Osteocyte (in vitro differentiated cells): ENCODE measurements around the gene CALM1. TPM values are rescaled to one million over a fixed set of nuclear protein-coding genes. Genes with fewer than 3 reads are reported as not detected.

ENCODE experiments used
- DNase-seq: peaks from one replicate; pipeline ENCODE4 v3.0.0; 2021; ENCODE audit warnings: mixed read lengths; ENCODE audit not compliant: unreplicated experiment; ENCODE audit errors: extremely low spot score
- H3K27ac Mint-ChIP-seq: one replicate; pipeline ENCODE4 v1.8.0; 2021; ENCODE audit warnings: mild to moderate bottlenecking, mixed read lengths; ENCODE audit not compliant: unreplicated experiment
- H3K27me3 Mint-ChIP-seq: one replicate; pipeline ENCODE4 v1.8.0; 2021; ENCODE audit warnings: mixed read lengths; ENCODE audit not compliant: unreplicated experiment
- H3K36me3 Mint-ChIP-seq: one replicate; pipeline ENCODE4 v1.8.0; 2021; ENCODE audit warnings: mixed read lengths; ENCODE audit not compliant: unreplicated experiment
- H3K4me1 Mint-ChIP-seq: one replicate; pipeline ENCODE4 v1.8.0; 2021; ENCODE audit warnings: mixed read lengths; ENCODE audit not compliant: unreplicated experiment
- H3K4me3 Mint-ChIP-seq: one replicate; pipeline ENCODE4 v1.8.0; 2021; ENCODE audit warnings: mild to moderate bottlenecking, moderate library complexity, mixed read lengths; ENCODE audit not compliant: unreplicated experiment
- H3K9me3 Mint-ChIP-seq: one replicate; pipeline ENCODE4 v1.8.0; 2021; ENCODE audit warnings: mixed read lengths; ENCODE audit not compliant: unreplicated experiment
- total RNA-seq: library from RNA; stranded (reverse); gene quantifications from 2 replicates; pipeline ENCODE4 v1.2.1, GENCODE V29; 2021
- TF ChIP-seq, protein P1 (sequence below): fragments of 200-600 bp; sonication (generic); IDR thresholded peaks from 2 replicates; pipeline ENCODE4 v1.5.0; 2021; ENCODE audit warnings: antibody characterized with exemption, mild to moderate bottlenecking, moderate library complexity

Gene CALM1
- total RNA-seq, 1 donor from 2014 or later: 199 TPM

DNA sequence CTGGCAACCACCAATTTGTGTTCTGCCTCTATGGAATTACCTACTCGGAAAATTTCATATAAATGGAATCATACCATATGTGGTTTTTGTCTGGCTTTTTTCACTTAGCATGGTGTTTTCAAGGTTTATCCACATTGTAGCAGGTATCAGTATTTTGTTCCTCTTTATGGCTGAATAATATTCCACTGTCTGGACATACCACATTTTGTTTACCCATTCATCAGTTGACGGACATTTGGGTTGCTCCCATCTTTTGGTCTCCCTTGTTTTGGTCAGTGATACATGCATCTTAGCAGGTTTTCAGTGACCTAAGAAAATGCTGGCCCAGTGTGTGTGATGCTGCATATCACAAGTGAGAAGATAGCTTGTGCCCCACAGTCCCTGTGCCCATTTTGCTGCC, 21.2 kb downstream of the CALM1 start:
- Mint-ChIP-seq H3K4me1 (peaks cover 10% of the 10 kb centered on the region), H3K27me3 (no peaks in the 10 kb centered on the region), H3K27ac (no peak overlapping the region), H3K4me3 (no peak overlapping the region), H3K9me3 (no peaks in the 10 kb centered on the region), H3K36me3 (no peaks in the 10 kb centered on the region)
- no peak for DNase-seq
- TF ChIP-seq, protein P1, sequence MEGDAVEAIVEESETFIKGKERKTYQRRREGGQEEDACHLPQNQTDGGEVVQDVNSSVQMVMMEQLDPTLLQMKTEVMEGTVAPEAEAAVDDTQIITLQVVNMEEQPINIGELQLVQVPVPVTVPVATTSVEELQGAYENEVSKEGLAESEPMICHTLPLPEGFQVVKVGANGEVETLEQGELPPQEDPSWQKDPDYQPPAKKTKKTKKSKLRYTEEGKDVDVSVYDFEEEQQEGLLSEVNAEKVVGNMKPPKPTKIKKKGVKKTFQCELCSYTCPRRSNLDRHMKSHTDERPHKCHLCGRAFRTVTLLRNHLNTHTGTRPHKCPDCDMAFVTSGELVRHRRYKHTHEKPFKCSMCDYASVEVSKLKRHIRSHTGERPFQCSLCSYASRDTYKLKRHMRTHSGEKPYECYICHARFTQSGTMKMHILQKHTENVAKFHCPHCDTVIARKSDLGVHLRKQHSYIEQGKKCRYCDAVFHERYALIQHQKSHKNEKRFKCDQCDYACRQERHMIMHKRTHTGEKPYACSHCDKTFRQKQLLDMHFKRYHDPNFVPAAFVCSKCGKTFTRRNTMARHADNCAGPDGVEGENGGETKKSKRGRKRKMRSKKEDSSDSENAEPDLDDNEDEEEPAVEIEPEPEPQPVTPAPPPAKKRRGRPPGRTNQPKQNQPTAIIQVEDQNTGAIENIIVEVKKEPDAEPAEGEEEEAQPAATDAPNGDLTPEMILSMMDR: no peak

DNA sequence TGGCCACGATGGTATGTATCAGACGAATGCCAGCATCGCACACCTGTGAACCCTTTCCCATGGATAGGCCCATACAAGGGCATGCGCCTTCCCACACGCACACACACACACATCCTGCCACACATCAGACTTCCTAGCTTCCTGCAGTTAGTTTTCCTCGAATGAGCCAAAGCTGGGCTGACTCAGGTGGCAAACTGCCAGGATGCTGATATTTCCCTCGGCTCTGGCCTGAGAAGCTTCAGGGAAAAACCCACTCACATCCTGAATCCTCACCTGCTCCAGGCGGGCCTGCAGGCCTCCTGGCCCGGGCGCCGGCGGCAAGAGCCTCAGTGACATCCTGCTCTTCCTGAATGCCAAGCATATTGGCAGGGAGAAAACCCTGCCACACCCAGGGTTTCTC, 22.4 kb downstream of the CALM1 start:
- no peak overlapping the region for H3K4me3 Mint-ChIP-seq
- no peaks in the 10 kb centered on the region for H3K36me3 Mint-ChIP-seq
- no peaks in the 10 kb centered on the region for H3K9me3 Mint-ChIP-seq
- no peak for DNase-seq
- no peaks in the 10 kb centered on the region for H3K27me3 Mint-ChIP-seq
- peaks cover 10% of the 10 kb centered on the region for H3K4me1 Mint-ChIP-seq
- TF ChIP-seq, protein P1: no peak
- H3K27ac Mint-ChIP-seq: no peak overlapping the region

DNA sequence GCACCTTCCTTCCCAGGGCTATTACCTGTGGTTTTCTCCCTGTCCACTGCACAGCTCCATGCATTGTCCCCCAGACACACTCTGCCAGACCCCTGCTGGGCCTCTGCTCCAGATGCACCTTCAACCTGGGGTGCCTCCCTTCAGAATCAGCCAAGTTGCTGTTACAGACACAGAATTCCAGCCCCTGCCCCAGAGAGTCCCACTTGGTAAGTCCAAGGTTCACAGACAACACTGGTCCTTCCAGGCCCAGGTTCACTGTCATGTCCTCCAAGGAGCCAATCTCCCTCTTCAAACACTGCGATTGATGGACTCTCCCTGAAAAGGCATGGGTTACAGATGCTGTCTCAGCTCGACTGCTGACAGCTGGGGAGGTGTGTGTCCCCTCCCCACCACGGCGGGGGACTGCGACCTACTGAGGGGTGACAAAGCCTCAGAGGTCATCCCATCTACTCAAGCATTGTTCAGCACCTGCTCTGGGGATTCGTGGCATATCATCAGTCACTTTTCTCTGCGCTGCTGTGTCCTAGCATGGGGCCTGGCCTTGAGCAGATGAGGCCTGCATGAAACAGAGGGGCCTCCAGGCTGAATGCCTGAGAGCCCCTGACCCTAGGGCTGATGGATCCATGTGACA, 24.3 kb downstream of the CALM1 start:
- H3K9me3 Mint-ChIP-seq: no peaks in the 10 kb centered on the region
- H3K4me3 Mint-ChIP-seq: no peak overlapping the region
- TF ChIP-seq, protein P1: no peak
- H3K36me3 Mint-ChIP-seq: no peaks in the 10 kb centered on the region
- no peak overlapping the region for H3K27ac Mint-ChIP-seq
- no peaks in the 10 kb centered on the region for H3K27me3 Mint-ChIP-seq
- peaks cover 10% of the 10 kb centered on the region for H3K4me1 Mint-ChIP-seq
- no peak for DNase-seq

GRCh38 chr14:90421632-90422020, 24.8 kb downstream of the CALM1 start:
- DNase-seq: no peak
- TF ChIP-seq, protein P1: no peak
- H3K36me3 Mint-ChIP-seq: no peaks in the 10 kb centered on the region
- no peaks in the 10 kb centered on the region for H3K9me3 Mint-ChIP-seq
- H3K27ac Mint-ChIP-seq: no peak overlapping the region
- no peaks in the 10 kb centered on the region for H3K27me3 Mint-ChIP-seq
- peaks cover 9% of the 10 kb centered on the region for H3K4me1 Mint-ChIP-seq
- H3K4me3 Mint-ChIP-seq: no peak overlapping the region

- no peaks in the 10 kb centered on the region for H3K9me3 Mint-ChIP-seq
- TF ChIP-seq, protein P1: no peak
- H3K4me1 Mint-ChIP-seq: peaks cover 5% of the 10 kb centered on the region
- H3K4me3 Mint-ChIP-seq: no peak overlapping the region
- no peak for DNase-seq
- no peaks in the 10 kb centered on the region for H3K27me3 Mint-ChIP-seq
- H3K36me3 Mint-ChIP-seq: no peaks in the 10 kb centered on the region
- no peak overlapping the region for H3K27ac Mint-ChIP-seq
These were observed 26.3 kb downstream of the CALM1 start for GRCh38 chr14:90423166-90423565.
